GM19025 (cell line): ENCODE results near the gene SYNPO2.

Experiments used
- ATAC-seq: cut with Tn5 transposase; IDR thresholded peaks from one replicate; pipeline ENCODE4 v1.9.1; 2021; ENCODE audit warnings: mild to moderate bottlenecking, low read depth, moderate library complexity; ENCODE audit not compliant: unreplicated experiment

The SYNPO2 gene

GRCh38 chr4:118879409-118879808, 9.2 kb upstream of the SYNPO2 start:
- no peak for ATAC-seq

GRCh38 chr4:118881512-118882146, 7.0 kb upstream of the SYNPO2 start:
- ATAC-seq, result no peak

GRCh38 chr4:118883861-118884260, 4.8 kb upstream of the SYNPO2 start:
- no peak for ATAC-seq

DNA sequence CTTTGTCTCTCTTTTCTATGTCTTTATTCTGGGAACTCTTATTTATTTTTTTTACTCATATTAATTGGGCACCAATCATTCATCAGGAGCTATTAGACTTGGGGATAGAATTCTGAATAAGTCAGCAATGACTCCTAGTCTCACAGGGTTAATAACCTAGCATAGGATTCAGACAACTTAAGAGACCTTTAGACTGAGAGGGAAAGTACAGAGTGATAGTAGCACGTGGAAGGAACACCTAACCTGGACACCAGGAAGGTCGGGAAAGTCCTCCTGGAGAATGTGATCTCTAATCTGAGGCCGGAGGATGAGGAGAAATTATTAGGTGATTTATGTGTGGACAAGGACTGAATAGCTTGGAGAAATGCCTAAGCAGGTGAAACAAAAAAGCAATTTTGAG, 3.9 kb upstream of the SYNPO2 start:
- no peak for ATAC-seq

DNA sequence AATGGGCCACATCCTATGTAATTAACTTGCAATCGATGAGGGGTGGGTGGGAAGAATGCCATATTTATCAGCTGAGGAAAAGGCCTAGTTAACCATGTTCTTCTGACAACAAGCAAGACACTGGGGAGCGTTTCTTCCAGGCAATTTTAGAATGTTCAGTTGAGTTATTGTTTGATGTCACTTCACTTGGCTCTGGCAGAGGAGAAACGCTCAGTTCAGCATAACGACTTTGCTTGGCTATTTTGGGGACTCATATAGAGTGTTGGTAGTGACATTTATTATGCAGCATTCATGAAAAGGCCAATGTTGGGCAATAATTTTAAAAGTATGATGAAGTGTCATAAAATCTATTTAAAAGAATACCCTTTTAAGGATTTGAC, 648 bp downstream of the SYNPO2 start:
- no peak for ATAC-seq

DNA sequence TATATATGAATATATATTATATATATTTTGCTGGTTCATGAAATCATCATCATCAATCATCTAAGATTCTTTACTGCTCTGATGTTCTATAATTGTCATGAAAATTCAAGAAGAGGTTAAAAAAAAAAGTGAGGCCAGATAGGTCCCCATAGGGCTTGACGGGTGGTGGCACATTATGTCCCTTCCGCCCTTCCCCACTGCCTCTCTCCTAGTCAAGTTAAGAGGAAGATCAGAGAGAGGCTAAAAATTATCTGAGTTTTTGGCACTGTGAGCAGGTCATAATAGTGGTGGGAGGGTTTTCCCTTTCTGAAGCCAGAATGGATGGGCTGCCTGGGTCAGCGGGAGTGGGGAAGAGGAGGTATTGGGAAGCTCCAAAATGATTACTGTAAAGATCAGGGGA, 5.4 kb downstream of the SYNPO2 start:
- no peak for ATAC-seq

DNA sequence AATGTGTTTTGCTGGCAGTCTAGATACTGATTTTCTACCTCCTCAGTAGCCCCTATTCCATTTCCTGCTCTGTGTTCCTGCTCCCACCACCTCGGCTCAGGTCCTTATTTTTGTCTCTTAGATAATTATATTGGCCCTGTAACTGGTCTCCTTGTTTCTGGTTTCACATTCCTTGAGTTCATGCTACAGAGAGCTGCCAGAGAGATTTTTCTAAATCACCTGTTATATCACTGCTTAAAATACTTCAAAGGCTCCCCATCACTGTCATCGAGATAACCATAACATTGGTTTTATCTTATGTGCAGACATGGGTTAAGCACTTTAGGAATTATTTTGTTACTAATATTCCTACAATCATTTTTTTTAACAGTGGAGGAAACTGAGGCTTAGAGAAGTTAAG, 9.6 kb downstream of the SYNPO2 start:
- ATAC-seq, result no peak

GRCh38 chr4:118898684-118899138, 10.1 kb downstream of the SYNPO2 start:
- ATAC-seq, result no peak

- ATAC-seq, result no peak
Measured at GRCh38 chr4:118904418-118904817, 15.8 kb downstream of the SYNPO2 start.

- ATAC-seq, result no peak
Measured at GRCh38 chr4:118904935-118905334, 16.3 kb downstream of the SYNPO2 start.

DNA sequence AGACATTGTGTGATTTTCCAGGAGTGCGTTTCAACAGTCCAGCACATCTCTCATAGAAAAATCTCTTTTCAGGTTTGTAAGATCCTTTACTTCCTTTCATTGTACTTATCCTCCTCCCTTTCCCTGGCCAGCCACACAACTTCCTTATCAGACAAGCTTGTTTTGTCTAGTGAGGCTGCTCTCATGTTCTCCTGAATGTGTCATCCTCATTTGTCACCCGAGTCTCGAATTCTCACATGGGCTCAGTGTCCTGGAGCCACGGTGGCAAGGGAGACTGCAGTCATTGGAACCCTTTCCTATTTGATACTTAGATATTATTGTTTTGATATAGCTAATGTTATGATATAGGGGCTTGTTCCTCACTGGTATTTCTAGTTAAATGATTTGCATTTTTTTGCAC, 16.9 kb downstream of the SYNPO2 start:
- no peak for ATAC-seq

GRCh38 chr4:118909173-118909956, 20.7 kb downstream of the SYNPO2 start:
- ATAC-seq, result no peak

DNA sequence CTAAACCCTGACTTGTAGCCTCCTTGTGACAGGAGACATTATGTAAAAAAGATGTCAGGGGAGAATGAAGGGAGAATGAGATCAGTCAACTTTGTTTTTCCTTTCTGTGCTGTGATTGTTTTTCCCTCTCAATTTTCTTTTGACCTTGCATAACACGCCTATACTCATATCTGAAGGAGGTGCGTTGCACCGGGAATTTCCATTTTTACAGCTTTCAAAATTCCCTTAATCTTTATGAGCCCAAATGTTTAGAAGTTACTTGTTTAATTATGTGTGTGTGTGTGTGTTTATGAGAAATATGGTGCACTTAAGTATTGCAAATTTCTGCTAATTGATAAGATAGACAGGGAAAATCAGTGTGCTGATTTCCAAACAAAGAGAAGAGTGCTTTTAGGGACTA, 21.6 kb downstream of the SYNPO2 start:
- no peak for ATAC-seq

DNA sequence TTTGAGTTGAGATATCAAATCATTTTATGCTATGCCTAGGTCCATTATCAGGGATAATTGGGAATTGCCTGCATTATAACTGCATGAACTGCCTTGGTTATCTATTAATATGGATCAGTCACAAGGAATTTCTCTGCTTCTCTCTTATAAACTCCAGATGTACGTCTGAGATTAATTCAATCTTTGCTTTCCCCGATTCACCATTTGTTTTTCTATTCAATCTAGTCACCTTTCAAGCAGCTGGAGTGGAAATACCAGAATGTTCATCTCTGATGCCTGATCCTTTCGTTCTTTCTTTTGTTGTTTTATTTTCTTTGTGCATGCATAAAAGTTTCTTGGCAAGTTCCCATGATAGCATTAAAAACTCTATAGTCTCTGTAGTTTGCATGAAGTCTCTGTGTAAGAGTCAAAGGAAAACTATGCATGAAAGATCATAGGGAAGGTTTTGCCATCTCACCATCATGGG, 22.6 kb downstream of the SYNPO2 start:
- no peak for ATAC-seq

DNA sequence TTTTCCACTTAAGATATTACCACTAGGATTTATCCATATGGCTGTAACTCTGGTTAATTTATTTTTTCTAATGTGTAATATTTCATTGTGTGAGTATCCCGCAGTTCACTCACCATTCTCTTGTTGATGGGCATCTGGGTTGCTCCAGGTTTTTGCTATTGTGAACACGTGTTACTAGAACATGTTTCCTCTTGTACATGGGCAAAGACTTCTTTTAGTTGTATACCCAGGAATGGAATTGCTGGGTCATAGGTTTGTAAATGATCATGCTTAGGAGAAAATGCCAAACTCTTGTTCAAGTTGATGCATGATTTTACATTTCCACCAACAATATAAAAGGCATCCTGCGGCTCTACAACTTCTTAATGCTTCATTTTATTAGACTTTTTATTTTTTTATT, 26.8 kb downstream of the SYNPO2 start:
- no peak for ATAC-seq

DNA sequence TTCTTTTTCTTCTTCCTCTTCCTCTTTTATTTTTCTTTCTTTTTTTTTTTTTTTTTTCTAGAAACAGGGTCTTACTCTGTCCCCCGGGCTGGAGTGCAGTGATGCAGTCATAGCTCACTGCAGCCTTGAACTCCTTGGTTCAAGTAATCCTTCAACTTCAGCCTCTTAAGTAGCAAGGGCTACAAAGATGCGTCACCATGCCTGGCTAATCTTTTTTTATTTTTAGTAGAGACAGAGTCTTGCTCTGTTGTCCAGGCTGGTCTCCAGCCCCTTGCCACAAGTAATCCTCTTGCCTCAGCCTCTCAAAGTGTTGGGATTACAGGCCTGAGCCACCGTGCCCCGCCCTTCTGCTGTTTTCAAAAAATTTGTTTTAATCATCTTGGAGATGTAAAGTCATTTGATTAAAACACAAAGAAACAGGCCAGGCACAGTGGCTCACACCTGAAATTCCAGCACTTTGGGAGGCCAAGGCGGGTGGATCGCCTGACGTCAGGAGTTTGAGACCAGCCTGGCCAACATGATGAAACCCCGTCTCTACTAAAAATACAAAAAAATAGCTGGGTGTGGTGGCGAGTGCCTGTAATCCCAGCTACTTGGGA, 28.1 kb downstream of the SYNPO2 start:
- no peak for ATAC-seq

- no peak for ATAC-seq
Measured at GRCh38 chr4:118917582-118917981, 28.9 kb downstream of the SYNPO2 start.

DNA sequence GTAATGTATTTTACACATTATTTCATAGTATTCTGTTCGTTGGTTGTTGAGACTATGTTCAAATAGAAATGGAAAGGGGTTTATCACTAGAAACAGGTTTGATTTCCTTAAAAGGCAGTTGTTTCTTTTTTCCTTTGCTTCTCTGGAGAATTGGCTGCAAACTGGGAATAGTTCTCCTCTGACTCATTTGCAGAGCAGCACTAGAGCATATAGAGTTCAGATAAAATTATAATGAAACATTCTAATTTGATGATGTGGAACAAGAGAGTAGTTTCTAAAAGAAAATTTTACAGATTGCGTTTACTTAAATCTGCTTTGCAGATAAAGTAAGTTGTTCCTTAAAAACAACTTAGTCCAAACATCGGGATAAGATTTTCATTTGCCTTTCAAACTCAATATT, 29.7 kb downstream of the SYNPO2 start:
- no peak for ATAC-seq

GRCh38 chr4:118920247-118920646, 31.6 kb downstream of the SYNPO2 start:
- no peak for ATAC-seq

- no peak for ATAC-seq
Measured at GRCh38 chr4:118921786-118922185, 33.1 kb downstream of the SYNPO2 start.

GRCh38 chr4:118923891-118924290, 35.2 kb downstream of the SYNPO2 start:
- ATAC-seq, result no peak

- ATAC-seq, result no peak
Measured at GRCh38 chr4:118927974-118928373, 39.3 kb downstream of the SYNPO2 start.
